Endothelial cell of umbilical vein (primary cell): Measurements from ENCODE around the gene LHFPL5. TPM values are rescaled to one million over a fixed set of nuclear protein-coding genes. Genes with fewer than 3 reads are reported as not detected.

Experiments used
- BruUV-seq: library from RNA; stranded (reverse); fragments of 400-500 nt; replicated peaks from 2 replicates; lab custom pipeline; 2021; lab: Mats Ljungman, UMichigan
- CTCF ChIA-PET: fragments of 300-600, 350-600 bp; sonication (Branson Sonifier 250); formaldehyde crosslinking; loops from one replicate; lab custom pipeline; 2021; ENCODE audit warnings: antibody characterized with exemption, inconsistent platforms; lab: Charles Lee
- POLR2A ChIA-PET: fragments of 300-600, 350-600 bp; sonication (Branson Sonifier 250); formaldehyde crosslinking; loops from one replicate; lab custom pipeline; 2021; ENCODE audit warnings: antibody characterized with exemption, inconsistent platforms; lab: Charles Lee
- DNase-seq: peaks from one replicate; pipeline ENCODE4 v3.0.0-alpha.2; 2011; ENCODE audit warnings: low read depth, low spot score
- FAIRE-seq: peaks from 2 replicates; lab custom pipeline; 2011; peaks lifted over from hg19 to GRCh38; lab: Jason Lieb, UNC
- H2AFZ ChIP-seq: 2 replicates; pipeline ENCODE4 v1.6.0; 2012; ENCODE audit warnings: low read depth, low read length, control low read depth, inconsistent platforms
- H3K27ac ChIP-seq: 2 replicates; pipeline ENCODE4 v1.5.1; 2011; ENCODE audit warnings: low read depth, mild to moderate bottlenecking, control low read depth, low read length, moderate library complexity; ENCODE audit not compliant: insufficient read depth
- H3K27me3 ChIP-seq, 2 experiments: 2 replicates each; pipeline versions ENCODE4 v1.6.0 to v1.6.1; 2011; ENCODE audit warnings: low read length in 2 of 2, mixed read lengths in 1 of 2; ENCODE audit not compliant: control insufficient read depth in 2 of 2, insufficient read depth in 2 of 2
- H3K36me3 ChIP-seq, 2 experiments: 2 replicates in 1 of 2; 3 replicates in 1 of 2; pipeline ENCODE4 v1.5.1; 2011; ENCODE audit warnings: low read length in 2 of 2, mild to moderate bottlenecking in 1 of 2, moderate library complexity in 1 of 2; ENCODE audit not compliant: control insufficient read depth in 2 of 2, insufficient read depth in 2 of 2; ENCODE audit errors: extremely low read depth in 1 of 2
- H3K4me1 ChIP-seq: 3 replicates; pipeline ENCODE4 v1.5.1; 2011; ENCODE audit warnings: mild to moderate bottlenecking, low read length; ENCODE audit not compliant: control insufficient read depth, insufficient read depth; ENCODE audit errors: extremely low read depth
- H3K4me2 ChIP-seq: 2 replicates; pipeline ENCODE4 v1.6.1; 2011; ENCODE audit warnings: low read length, control low read depth, mixed read lengths; ENCODE audit not compliant: insufficient read depth
- H3K4me3 ChIP-seq, 3 experiments: fragments of 200-600 bp in 1 of 3; sonication (generic), shearing (Covaris generic) in 1 of 3; replicated peaks in 1 of 3; 2 replicates each; pipeline ENCODE4 v1.5.1; 2011 to 2016; ENCODE audit warnings: control low read depth in 3 of 3, low read length in 3 of 3, mild to moderate bottlenecking in 2 of 3, inconsistent platforms in 1 of 3, low read depth in 1 of 3, moderate library complexity in 1 of 3; ENCODE audit not compliant: insufficient read depth in 1 of 3
- H3K79me2 ChIP-seq: 2 replicates; pipeline ENCODE4 v1.6.0; 2012; ENCODE audit warnings: low read length, inconsistent platforms; ENCODE audit not compliant: control insufficient read depth, insufficient read depth
- H3K9ac ChIP-seq: replicated peaks from 2 replicates; pipeline ENCODE3; 2011; ENCODE audit warnings: low read length, control low read depth; ENCODE audit not compliant: insufficient read depth; ENCODE audit errors: extremely low read depth
- H3K9me1 ChIP-seq: replicated peaks from 3 replicates; pipeline ENCODE4 v1.6.0; 2011; ENCODE audit warnings: mild to moderate bottlenecking, low read length; ENCODE audit not compliant: control insufficient read depth, insufficient read depth; ENCODE audit errors: extremely low read depth
- H3K9me3 ChIP-seq: replicated peaks from 2 replicates; pipeline ENCODE4 v1.5.1; 2012; ENCODE audit warnings: low read length, inconsistent platforms; ENCODE audit not compliant: control insufficient read depth, insufficient read depth
- H4K20me1 ChIP-seq: replicated peaks from 2 replicates; pipeline ENCODE3; 2011; ENCODE audit warnings: mild to moderate bottlenecking, low read length; ENCODE audit not compliant: control insufficient read depth, insufficient read depth; ENCODE audit errors: extremely low read depth
- EZH2 ChIP-seq: IDR thresholded peaks from 2 replicates; pipeline ENCODE4 v1.6.1; 2012; ENCODE audit warnings: borderline replicate concordance, low read depth, mild to moderate bottlenecking, moderate library complexity, low read length, inconsistent platforms; ENCODE audit not compliant: severe bottlenecking
- FOS ChIP-seq: IDR thresholded peaks from 2 replicates; pipeline ENCODE4 v1.6.1; 2011; ENCODE audit warnings: mild to moderate bottlenecking, low read length, moderate library complexity, borderline replicate concordance; ENCODE audit not compliant: insufficient read depth
- GATA2 ChIP-seq: IDR thresholded peaks from 2 replicates; pipeline ENCODE4 v1.7.0; 2011; ENCODE audit warnings: low read depth, mild to moderate bottlenecking, moderate library complexity, mixed read lengths, low read length; ENCODE audit not compliant: insufficient read length, insufficient read depth
- JUN ChIP-seq: IDR thresholded peaks from 2 replicates; pipeline ENCODE4 v1.6.1; 2011; ENCODE audit warnings: borderline replicate concordance, low read depth; ENCODE audit not compliant: insufficient read length, insufficient read depth
- MYC ChIP-seq: IDR thresholded peaks from one replicate; pipeline ENCODE4 v1.6.1; 2011; ENCODE audit warnings: mild to moderate bottlenecking, low read depth, low read length
- POLR2A ChIP-seq: IDR thresholded peaks from 2 replicates; pipeline ENCODE4 v1.6.1; 2012; ENCODE audit warnings: low read depth, mild to moderate bottlenecking, control low read depth, low read length
- POLR2AphosphoS5 ChIP-seq: IDR thresholded peaks from 2 replicates; pipeline ENCODE4 v1.6.1; 2012; ENCODE audit warnings: low read depth, mild to moderate bottlenecking, control low read depth, low read length, moderate library complexity; ENCODE audit not compliant: insufficient read depth
- dilution Hi-C: fragments of 300-500 bp; cut with MboI; formaldehyde crosslinking; loops from one replicate; pipeline ENCODE4 v1.15.0; 2019; ENCODE audit warnings: low sequenced_read_pairs; ENCODE audit not compliant: extremely low pct_ligation_motif_present
- intact Hi-C: fragments of 100-400 bp; cut with micrococcal nuclease; formaldehyde crosslinking; loops from one replicate; pipeline ENCODE4 v1.10.0; 2022
- polyA plus RNA-seq, 4 experiments: library from polyadenylated mRNA; depleted of rRNA in 3 of 4; stranded (reverse) in 3 of 4; unstranded in 1 of 4; fragments of >200 nt; gene quantifications; 2 replicates each; pipeline versions ENCODE4 v1.2.1 to v1.2.3, GENCODE V29; 2011 to 2012; ENCODE audit warnings: missing spikeins in 1 of 4
- total RNA-seq: library from RNA; stranded (reverse); gene quantifications from 2 replicates; pipeline ENCODE4 v1.2.3, GENCODE V29; 2021
- TF ChIP-seq, protein P1 (sequence below), 2 donors: IDR thresholded peaks; 1 replicate in 1 of 2; 2 replicates in 1 of 2; pipeline ENCODE4 v1.5.1; 2011; ENCODE audit warnings: low read length in 2 of 2, mild to moderate bottlenecking in 2 of 2, moderate library complexity in 2 of 2, control low read depth in 1 of 2, inconsistent platforms in 1 of 2, low read depth in 1 of 2; ENCODE audit not compliant: insufficient read depth in 1 of 2; ENCODE audit errors: extremely low read depth in 1 of 2
- TF ChIP-seq, protein P2 (sequence below): IDR thresholded peaks from 2 replicates; pipeline ENCODE4 v1.6.1; 2011; ENCODE audit not compliant: insufficient read depth, insufficient read length

Gene LHFPL5
- total and polyA plus RNA-seq, 2 donors (not counting 3 experiments of a cell fraction or from before 2014, with no cell fraction given) = not detected

DNA sequence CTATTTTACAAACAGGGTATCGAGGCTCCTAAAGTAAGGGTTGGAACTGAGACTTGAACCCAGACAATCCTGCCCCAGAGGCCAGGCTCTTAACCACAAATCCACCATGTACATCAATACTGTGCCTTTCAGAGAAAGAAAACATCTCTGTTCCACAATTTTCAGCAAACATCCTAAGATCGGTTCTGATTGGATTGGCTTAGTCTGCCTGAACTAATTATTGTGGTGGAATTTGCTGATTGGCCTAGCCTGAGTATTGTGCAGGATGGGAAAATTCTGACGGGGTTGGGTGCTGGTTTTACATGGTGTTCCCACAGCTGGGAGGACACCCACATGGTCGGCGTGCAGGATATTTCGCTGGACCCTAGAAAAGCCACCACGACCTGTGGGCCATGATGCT, 24.4 kb upstream of the LHFPL5 start, which contains the start of gene CLPSL1:
TSS of gene CLPSL1 (plus strand) at position 301 of the 400 bp plus-strand sequence. CDS start at position 393, 92 bp downstream.
- Histone ChIP-seq H2AFZ (no peak within 1 kb of the TSS), H3K27ac (no peak within 1 kb of the TSS), H3K9me3 (no peaks in the 10 kb centered on the region), H3K9me1 (no peaks in the 10 kb centered on the region), H3K36me3 (no peaks in the 10 kb centered on the region), H3K4me3 (no peak within 1 kb of the TSS), H3K9ac (no peak within 1 kb of the TSS), H3K79me2 (no peaks in the 10 kb centered on the region), H3K4me1 (peaks cover 3% of the 10 kb centered on the region), H3K27me3 (peaks cover 2% of the 10 kb centered on the region in 2 experiments), H4K20me1 (no peaks in the 10 kb centered on the region), H3K4me2 (no peak within 1 kb of the TSS)
- TF ChIP-seq, protein P1, sequence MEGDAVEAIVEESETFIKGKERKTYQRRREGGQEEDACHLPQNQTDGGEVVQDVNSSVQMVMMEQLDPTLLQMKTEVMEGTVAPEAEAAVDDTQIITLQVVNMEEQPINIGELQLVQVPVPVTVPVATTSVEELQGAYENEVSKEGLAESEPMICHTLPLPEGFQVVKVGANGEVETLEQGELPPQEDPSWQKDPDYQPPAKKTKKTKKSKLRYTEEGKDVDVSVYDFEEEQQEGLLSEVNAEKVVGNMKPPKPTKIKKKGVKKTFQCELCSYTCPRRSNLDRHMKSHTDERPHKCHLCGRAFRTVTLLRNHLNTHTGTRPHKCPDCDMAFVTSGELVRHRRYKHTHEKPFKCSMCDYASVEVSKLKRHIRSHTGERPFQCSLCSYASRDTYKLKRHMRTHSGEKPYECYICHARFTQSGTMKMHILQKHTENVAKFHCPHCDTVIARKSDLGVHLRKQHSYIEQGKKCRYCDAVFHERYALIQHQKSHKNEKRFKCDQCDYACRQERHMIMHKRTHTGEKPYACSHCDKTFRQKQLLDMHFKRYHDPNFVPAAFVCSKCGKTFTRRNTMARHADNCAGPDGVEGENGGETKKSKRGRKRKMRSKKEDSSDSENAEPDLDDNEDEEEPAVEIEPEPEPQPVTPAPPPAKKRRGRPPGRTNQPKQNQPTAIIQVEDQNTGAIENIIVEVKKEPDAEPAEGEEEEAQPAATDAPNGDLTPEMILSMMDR (IDR thresholded peaks at IDR 0.05; ENCODE audit: extremely low read depth in 1 of 2, insufficient read depth in 1 of 2, low read depth in 1 of 2, low read length in 2 of 2) = no peak
- TF ChIP-seq EZH2 (no peak), POLR2AphosphoS5 (no peak), POLR2A (no peak), GATA2 (no peak), FOS (no peak), MYC (no peak), JUN (no peak)
- TF ChIP-seq, protein P2, sequence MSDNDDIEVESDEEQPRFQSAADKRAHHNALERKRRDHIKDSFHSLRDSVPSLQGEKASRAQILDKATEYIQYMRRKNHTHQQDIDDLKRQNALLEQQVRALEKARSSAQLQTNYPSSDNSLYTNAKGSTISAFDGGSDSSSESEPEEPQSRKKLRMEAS = no peak
- FAIRE-seq = no peak
- intact Hi-C loops (no loop called here), dilution Hi-C loops (no loop called here)
- CTCF ChIA-PET = no interaction called here
- POLR2A ChIA-PET = no interaction called here
- BruUV-seq = no TSS peak
- no peak for DNase-seq
